Activated CD4-positive, alpha-beta T cell treated with anti-CD3 and anti-CD28 coated beads, Interleukin-2, amount 50 U/mL, for 24 hours (primary cell): ENCODE measurements around the gene UBR2.
"Not testable (repeated sequence)": the region's sequence is repeated elsewhere in the genome, so short reads cannot be mapped to it uniquely, and the experiment has no call there.

Source experiments
- DNase-seq, 2 donors: peaks; one replicate each; pipeline ENCODE4 v3.0.0-alpha.2; 2020; ENCODE audit warnings: low read depth in 1 of 2, low spot score in 1 of 2

The UBR2 gene

DNA sequence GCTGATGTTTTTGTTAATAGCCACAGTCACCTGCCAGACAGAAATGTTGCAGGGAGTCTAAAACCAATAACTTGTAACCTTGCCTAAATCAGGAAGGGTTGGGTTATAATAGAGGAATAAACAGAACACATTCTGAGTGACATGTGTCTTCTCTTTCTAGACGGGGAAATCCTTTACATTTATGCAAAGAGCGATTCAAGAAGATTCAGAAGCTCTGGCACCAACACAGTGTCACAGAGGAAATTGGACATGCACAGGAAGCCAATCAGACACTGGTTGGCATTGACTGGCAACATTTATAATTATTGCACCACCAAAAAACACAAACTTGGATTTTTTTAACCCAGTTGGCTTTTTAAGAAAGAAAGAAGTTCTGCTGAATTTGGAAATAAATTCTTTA, 127.0 kb downstream of the UBR2 start:
- no peak for DNase-seq

GRCh38 chr6:42692137-42692911, 128.5 kb downstream of the UBR2 start:
- no peak for DNase-seq

GRCh38 chr6:42693725-42694323, 130.0 kb downstream of the UBR2 start:
- no peak for DNase-seq

- no peak for DNase-seq
These were observed 130.8 kb downstream of the UBR2 start for GRCh38 chr6:42694586-42694985.

GRCh38 chr6:42696526-42697267, 132.9 kb downstream of the UBR2 start:
- no peak for DNase-seq

DNA sequence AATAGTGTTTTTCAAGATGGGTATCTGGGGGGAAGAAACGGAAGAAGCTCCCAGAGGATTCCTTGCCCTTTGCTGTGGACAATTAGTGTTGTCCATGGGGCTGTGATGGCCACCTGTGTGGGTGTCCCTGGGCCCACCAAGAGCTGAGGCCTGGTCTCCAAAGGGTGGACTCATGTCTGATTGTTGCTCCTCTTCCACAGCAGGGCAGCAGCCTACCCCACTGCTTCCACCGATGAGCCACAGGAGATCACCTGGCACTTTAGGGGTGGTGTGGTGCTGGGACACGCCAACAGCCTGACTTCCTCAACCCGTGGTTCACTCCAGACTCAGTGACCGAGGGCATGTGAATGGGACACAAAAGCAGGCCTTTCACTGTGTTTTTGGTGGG, 133.4 kb downstream of the UBR2 start:
- DNase-seq: no peak

GRCh38 chr6:42698217-42698616, 134.4 kb downstream of the UBR2 start:
- no peak for DNase-seq

DNA sequence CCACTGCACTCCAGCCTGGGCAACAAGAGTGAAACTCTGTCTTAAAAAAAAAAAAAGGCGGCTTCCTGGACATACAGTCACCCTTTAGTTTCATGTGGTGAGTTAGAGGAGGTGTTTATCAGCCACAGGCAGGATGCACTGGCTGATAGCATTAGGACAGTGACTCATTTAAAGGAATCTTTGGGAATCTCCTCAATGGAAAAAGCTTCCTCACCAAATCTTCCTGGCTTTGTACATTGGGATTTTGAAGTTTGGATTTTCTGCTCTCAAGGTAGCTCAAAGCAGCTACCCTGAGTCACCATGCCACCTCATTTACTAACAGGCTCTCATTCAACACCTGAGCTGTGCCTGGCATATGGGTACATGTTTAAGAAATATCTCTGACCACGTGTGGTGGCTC, 138.4 kb downstream of the UBR2 start:
- no peak for DNase-seq

- not testable (repeated sequence) for DNase-seq
These were observed 139.0 kb downstream of the UBR2 start for GRCh38 chr6:42702786-42703185.

GRCh38 chr6:42704251-42704936, 140.6 kb downstream of the UBR2 start:
- no peak for DNase-seq

GRCh38 chr6:42704937-42705374, 141.1 kb downstream of the UBR2 start:
- no peak for DNase-seq

- no peak for DNase-seq
These were observed 143.8 kb downstream of the UBR2 start for GRCh38 chr6:42707595-42707994.

DNA sequence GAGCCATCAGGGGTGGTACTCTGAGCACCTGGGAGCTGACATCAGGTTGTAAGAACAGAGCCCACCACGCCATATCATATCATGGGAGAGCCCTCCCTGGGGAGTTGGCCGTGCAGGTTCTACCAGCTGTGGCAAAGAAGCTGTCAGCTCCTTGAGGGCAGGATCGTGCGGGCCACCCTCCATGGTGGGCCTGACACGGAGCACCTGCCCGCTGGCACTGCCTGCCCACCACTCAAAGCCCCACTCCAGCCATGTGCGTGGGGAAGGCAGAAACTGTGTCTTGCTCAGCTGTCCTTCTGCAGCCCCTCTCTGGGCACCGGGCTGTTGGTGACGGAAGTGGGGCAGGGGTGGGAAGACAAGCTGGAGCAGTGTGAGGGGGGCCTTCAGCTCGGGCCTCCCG, 144.3 kb downstream of the UBR2 start:
- DNase-seq: no peak

DNA sequence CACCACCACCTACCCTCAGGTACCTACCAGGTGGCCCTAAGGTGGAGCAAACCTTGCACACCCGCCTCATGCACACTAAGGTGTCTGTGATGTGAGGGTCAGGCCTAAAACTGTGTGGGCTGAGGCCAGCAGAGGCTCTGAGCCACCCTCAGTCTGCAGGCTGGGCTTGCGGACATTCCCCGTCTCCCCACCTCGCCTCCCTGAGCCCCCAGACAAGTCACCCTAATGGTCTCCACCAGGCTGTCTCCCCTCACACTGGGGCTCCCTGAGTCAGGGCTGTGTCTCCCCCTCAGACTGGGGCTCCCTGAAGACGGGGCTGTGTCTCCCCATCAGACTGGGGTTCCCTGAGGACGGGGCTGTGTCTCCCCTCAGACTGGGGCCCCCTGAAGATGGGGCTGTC, 146.0 kb downstream of the UBR2 start:
- no peak for DNase-seq

GRCh38 chr6:42710316-42710715, 146.5 kb downstream of the UBR2 start:
- no peak for DNase-seq

GRCh38 chr6:42711930-42712329, 148.1 kb downstream of the UBR2 start:
- no peak for DNase-seq

- no peak for DNase-seq
These were observed 150.4 kb downstream of the UBR2 start for GRCh38 chr6:42714098-42714761.

DNA sequence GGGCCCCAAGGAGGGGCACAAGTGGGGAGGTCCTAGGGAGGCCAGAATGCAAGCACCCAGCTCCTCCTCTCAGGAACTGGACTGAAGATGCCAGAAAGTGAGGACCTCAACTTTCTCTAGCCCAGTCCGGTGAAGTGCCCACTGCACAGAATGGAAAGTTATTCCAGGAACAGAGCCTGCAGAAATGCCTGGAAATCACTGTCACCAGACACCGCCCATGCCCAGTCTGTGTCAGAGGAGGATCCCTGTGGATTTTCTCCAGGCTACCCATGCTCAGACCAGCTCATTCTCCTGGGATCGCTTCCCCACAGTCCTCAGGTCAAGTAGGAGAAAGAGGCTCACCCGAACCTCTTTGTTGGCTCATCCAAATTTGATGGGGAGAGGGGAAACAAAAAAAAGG, 152.0 kb downstream of the UBR2 start:
- no peak for DNase-seq

GRCh38 chr6:42720739-42721138, 156.9 kb downstream of the UBR2 start:
- DNase-seq: no peak

GRCh38 chr6:42722497-42722896, 158.7 kb downstream of the UBR2 start, which contains the start of gene PRPH2:
PRPH2 (minus strand) TSS chr6:42722597; CDS start chr6:42722334, 263 bp downstream.
- DNase-seq: no peak

GRCh38 chr6:42724825-42725224, 161.0 kb downstream of the UBR2 start:
- no peak for DNase-seq
